NCI-H2171 treated with DMSO at 0.1 percent for 48 hours (cell line): ENCODE results near the gene CNGB1.
A peak's percentile ranks its signal among the peaks of the same experiment; 100 is the strongest.
"Not testable (repeated sequence)": the region's sequence is repeated elsewhere in the genome, so short reads cannot be mapped to it uniquely, and the experiment has no call there.

Experiments
- DNase-seq: peaks from one replicate; lab custom pipeline; 2025; lab: John Stamatoyannopoulos, UW

Gene CNGB1

GRCh38 chr16:57906382-57907316 is 64.3 kb downstream of the CNGB1 start:
- DNase-seq = no peak

DNA sequence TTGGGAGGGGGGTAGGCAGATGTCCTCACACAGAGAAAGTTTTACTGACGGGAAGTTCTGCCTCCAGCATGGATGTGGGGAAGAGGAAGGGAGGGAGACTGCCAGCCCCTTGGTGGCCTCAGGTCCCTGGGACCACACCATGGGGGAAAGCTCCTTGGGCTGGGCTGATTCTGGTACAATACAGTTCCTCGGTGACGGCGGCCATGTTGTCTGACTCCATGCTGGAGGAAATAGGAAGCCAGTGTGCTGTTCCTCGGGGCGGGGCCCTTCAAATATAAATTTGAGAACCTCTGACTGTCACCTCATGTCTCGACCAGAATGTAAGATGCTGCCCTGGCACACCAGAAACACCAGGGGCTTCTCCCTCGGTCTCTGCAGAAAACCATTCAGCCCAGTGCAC is 66.8 kb downstream of the CNGB1 start:
- DNase-seq = no peak

GRCh38 chr16:57903656-57904055 is 67.3 kb downstream of the CNGB1 start:
- DNase-seq = no peak

DNA sequence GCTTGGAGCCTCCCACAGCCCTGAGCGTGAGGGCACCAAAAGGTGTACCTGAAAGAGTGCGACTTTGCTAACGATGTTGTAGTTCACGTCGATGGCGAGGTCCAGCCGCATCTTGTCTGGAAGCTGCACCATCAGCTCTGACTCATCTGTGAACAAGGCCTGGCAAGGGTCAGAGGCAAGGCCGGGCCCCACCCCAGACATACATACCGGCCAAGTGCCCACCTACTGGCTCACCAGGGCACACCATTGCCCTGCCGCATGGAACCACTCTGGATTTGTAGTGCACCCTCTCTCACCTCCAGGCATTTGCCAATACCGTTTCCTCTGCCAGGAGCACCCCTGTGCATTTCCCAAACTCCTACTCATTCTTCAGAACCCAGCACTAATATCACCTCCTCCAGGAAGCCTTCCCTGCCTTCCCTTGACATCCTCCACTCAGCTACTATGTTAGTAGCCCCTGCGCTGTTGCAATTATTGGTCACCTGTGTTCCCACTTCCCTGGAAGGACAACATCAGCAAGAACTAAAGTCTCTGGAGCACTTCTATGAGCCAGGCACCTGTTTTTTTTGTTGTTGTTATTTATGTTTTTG is 69.4 kb downstream of the CNGB1 start:
- DNase-seq = no peak

GRCh38 chr16:57900796-57901479 is 70.0 kb downstream of the CNGB1 start:
- DNase-seq = no peak

DNA sequence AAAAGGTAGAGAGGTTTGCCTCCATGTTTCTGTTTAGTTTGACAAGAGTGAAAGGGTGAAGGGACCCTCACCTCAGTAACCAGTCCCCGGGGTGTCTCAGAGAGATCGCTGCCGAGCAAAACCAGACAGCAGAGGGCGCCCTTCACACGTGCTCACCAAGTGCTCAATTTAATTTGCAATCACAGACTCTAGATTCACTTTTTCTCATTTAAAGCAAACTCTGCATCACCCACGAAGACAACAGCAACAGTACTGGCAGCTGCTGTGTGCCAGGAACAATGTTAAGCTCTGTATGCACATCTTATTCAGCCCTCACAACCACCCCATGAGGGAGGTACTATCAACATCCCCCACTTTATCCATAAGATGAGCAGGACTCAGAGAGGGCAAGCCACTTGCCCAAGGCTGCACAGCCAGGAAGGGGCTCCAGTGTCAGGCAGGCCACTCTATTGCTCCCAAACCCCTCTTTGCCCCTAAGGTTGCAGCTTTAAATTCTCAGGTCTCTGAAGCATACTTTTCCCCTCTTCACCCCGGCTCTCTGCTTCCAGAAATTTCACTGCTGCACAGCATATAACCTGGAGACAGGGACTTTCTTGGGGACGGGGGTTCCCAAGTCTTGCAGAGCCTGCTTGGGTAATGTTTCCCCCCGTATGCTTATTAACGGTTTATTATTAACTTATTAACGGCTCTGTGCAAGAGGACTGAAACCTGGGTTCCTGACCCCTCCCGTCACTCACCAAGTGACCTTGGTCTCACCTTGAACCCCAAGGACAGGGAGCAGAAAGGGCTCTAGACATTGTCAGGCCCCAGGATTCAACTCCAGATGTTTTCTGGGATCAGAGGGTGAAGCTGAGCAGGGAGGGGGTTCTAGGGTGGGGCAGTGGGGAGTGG is 70.9 kb downstream of the CNGB1 start:
- DNase-seq = peak; percentile 72

- no peak for DNase-seq
Observed at GRCh38 chr16:57898961-57899360, 72.0 kb downstream of the CNGB1 start.

GRCh38 chr16:57897996-57898395 is 72.9 kb downstream of the CNGB1 start:
- no peak for DNase-seq

DNA sequence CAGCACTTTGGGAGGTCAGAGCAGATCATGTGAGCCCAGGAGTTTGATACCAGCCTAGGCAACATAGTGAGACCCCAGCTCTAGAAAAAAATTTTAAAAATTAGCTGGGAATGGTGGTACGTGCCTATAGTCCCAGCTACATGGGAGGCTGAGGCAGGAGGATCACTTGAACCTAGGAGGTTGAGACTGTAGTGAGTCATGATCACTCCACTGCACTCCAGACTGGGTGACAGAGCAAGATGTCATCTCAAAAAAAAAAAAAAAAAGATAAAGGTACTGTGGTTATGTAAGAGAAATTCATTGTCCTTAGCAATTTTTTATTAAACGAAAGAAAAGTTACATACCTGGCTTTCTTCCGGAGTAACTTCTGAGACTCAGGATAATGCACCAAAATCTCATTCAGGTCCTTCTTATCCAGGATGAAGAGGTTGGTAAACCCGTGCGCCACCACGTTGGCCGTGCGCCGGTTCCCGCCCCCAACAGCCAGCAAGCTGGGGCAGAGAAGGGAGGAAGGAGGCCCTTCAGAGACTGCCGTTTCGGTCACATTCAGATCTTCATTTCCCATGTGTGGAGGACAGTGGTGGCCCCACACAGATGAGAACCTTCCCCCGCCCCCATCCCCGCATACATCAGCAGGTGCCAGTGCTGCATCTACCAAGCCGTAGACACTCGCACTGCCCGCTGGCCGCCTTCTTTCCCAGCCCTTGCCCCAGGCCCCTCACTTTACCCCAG is 73.7 kb downstream of the CNGB1 start:
- DNase-seq = no peak

- DNase-seq = not testable (repeated sequence)
Observed at GRCh38 chr16:57895081-57895547, 75.8 kb downstream of the CNGB1 start.

- DNase-seq = no peak
Observed at GRCh38 chr16:57894390-57895080, 76.4 kb downstream of the CNGB1 start.

- no peak for DNase-seq
Observed at GRCh38 chr16:57893559-57894389, 77.2 kb downstream of the CNGB1 start.

GRCh38 chr16:57893217-57893558 is 77.7 kb downstream of the CNGB1 start:
- DNase-seq = no peak

DNA sequence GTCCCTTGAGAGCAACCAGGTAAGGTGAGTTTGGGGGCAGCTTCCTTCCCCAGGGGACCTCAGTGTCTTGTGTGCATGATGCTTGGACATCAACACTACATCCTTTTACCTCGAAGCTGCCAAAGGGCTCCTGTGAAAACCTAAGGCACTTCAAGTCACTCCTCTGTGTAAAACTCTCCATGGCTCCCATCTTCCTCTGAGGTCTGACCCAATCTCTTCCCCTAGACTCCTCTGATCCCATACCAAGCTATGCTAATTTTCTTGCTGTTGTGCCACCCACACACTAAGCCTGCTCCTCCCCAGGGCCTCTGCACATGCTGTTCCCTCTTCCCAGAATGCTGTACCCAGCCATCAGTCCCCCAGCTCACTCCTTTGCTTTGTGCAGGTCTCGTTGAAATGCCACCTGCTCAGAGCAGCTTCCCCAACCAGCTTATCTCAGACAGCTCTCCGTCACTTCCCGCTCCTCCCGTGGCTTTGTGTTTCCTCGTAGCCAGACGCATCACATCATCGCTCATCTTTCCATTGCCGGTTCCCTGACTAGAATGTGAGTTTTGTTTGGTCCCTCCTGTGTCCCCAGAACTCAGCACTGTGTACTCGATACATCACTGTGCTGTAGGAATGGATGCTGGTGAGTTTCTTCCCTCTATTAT is 78.4 kb downstream of the CNGB1 start:
- no peak for DNase-seq

GRCh38 chr16:57892041-57892440 is 78.9 kb downstream of the CNGB1 start:
- DNase-seq = no peak

GRCh38 chr16:57890752-57891111 is 80.2 kb downstream of the CNGB1 start:
- DNase-seq = no peak

- DNase-seq = no peak
Observed at GRCh38 chr16:57889960-57890751, 80.8 kb downstream of the CNGB1 start.

GRCh38 chr16:57889522-57889921 is 81.4 kb downstream of the CNGB1 start:
- DNase-seq = no peak
